OCI-M2 (cell line): ENCODE measurements around the gene S100A1.
"Not testable (repeated sequence)": the region's sequence is repeated elsewhere in the genome, so short reads cannot be mapped to it uniquely, and the experiment has no call there.

Source experiments
- DNase-seq: peaks from one replicate; lab custom pipeline; 2025; ENCODE audit not compliant: unreplicated experiment; lab: John Stamatoyannopoulos, UW

The S100A1 gene

GRCh38 chr1:153652805-153653500 lies 24.7 kb downstream of the S100A1 start:
- DNase-seq = no peak

- DNase-seq = no peak
These were observed 27.1 kb downstream of the S100A1 start for GRCh38 chr1:153655333-153655732.

GRCh38 chr1:153658400-153659174 lies 30.4 kb downstream of the S100A1 start, which contains the start of gene SNAPIN:
TSS of gene SNAPIN (plus strand) at chr1:153658703. CDS start at chr1:153658744, 41 bp downstream.
- DNase-seq = no peak

GRCh38 chr1:153659175-153659534 lies 30.9 kb downstream of the S100A1 start:
- DNase-seq = no peak

- DNase-seq = no peak
These were observed 31.4 kb downstream of the S100A1 start for GRCh38 chr1:153659656-153660055.

GRCh38 chr1:153661111-153661708 lies 33.0 kb downstream of the S100A1 start:
- no peak for DNase-seq

GRCh38 chr1:153662269-153662668 lies 34.0 kb downstream of the S100A1 start:
- DNase-seq = no peak

- DNase-seq = no peak
These were observed 35.0 kb downstream of the S100A1 start for GRCh38 chr1:153663211-153663610.

GRCh38 chr1:153667439-153667838 lies 39.2 kb downstream of the S100A1 start:
- no peak for DNase-seq

- DNase-seq = not testable (repeated sequence)
These were observed 40.4 kb downstream of the S100A1 start for GRCh38 chr1:153668672-153669071.

- DNase-seq = no peak
These were observed 41.4 kb downstream of the S100A1 start for GRCh38 chr1:153669606-153670005.

- no peak for DNase-seq
These were observed 42.1 kb downstream of the S100A1 start for GRCh38 chr1:153670257-153670858.

- DNase-seq = peak; percentile 97
These were observed 42.8 kb downstream of the S100A1 start, which contains the start of gene ILF2 for GRCh38 chr1:153670859-153671627. TSS of gene ILF2 (minus strand) at chr1:153670993. CDS start at chr1:153670922, 71 bp downstream.

GRCh38 chr1:153671628-153672353 lies 43.6 kb downstream of the S100A1 start:
- not testable (repeated sequence) for DNase-seq

- no peak for DNase-seq
These were observed 45.3 kb downstream of the S100A1 start for GRCh38 chr1:153673511-153673910.

GRCh38 chr1:153677718-153678518 lies 49.7 kb downstream of the S100A1 start:
- no peak for DNase-seq

GRCh38 chr1:153678519-153679336 lies 50.5 kb downstream of the S100A1 start, which contains the start of gene NPR1:
TSS of gene NPR1 (plus strand) at chr1:153678688. CDS start at chr1:153679109, 421 bp downstream.
- no peak for DNase-seq
